Epithelial cell of esophagus (primary cell): Measurements from ENCODE around the gene MRPL30.
A peak's percentile ranks its signal among the peaks of the same experiment; 100 is the strongest.
"Not testable (repeated sequence)": the region's sequence is repeated elsewhere in the genome, so short reads cannot be mapped to it uniquely, and the experiment has no call there.

ENCODE experiments used
- DNase-seq: peaks from one replicate; pipeline ENCODE4 v3.0.0; 2010; ENCODE audit warnings: low read depth
- H3K4me3 ChIP-seq: 2 replicates; pipeline ENCODE4 v1.5.1; 2011; ENCODE audit warnings: mild to moderate bottlenecking, low read length, control low read depth
- CTCF ChIP-seq: IDR thresholded peaks from 2 replicates; pipeline ENCODE4 v1.5.1; 2011; ENCODE audit warnings: low read depth, mild to moderate bottlenecking, low read length, control low read depth, inconsistent platforms; ENCODE audit not compliant: insufficient read depth; ENCODE audit errors: missing control alignments

MRPL30 gene

DNA sequence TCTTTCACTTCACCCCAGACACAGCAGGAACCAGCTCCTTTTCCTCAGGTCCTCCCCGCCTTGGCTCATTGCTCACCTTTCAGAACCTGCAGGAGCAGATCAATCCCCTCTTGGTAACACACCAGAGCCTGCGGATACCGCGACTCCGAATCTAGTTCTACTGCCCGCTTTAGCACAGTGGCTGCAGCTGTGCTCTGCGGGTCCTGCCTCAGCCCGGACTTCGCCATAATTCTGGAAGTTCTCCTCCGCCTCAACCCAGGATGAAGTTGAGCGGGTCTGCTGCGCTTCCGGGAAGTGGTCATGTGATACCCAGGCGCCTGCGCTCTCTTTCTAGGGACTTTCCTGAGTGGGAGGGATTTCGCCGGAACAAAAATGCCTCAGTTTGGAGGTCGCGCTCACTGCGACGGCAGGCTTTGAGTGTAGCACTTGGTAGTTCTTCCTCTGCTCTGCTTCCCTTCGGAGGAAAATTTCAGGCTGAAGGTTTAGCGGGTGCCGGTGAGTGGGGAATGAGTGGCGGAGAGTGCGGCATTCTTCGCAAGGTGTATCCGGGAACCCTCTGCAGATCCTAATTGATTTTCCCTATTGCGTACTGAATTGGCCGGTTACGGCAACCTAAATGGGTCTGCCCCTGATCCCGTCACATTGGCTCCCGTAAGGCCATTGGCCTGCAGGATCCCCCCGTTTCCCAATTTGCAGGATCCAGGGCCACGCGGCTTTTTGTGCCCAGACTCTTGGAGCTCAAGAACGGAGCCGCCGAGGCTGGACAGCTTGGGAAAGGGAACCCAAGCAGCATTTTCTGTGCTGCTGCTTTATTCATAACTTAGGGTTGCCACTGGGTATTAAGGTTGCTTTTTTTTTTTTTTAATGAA, at the start of gene MRPL30, which contains the start of gene MITD1:
Gene MRPL30 (plus strand): TSS at position 430 of the 869 bp plus-strand sequence. CDS start 5,020 bp downstream, outside the sequence.
Gene MITD1 (minus strand): TSS at position 304 of the 869 bp plus-strand sequence. CDS start 77 bp downstream, at position 227.
- peak within 1 kb of the TSS; percentile 92 for H3K4me3 ChIP-seq
- TF ChIP-seq CTCF = no peak
- DNase-seq = peak; percentile 97

GRCh38 chr2:99135044-99135556, 45.9 kb upstream of the MRPL30 start:
- not testable (repeated sequence) for H3K4me3 ChIP-seq, DNase-seq

DNA sequence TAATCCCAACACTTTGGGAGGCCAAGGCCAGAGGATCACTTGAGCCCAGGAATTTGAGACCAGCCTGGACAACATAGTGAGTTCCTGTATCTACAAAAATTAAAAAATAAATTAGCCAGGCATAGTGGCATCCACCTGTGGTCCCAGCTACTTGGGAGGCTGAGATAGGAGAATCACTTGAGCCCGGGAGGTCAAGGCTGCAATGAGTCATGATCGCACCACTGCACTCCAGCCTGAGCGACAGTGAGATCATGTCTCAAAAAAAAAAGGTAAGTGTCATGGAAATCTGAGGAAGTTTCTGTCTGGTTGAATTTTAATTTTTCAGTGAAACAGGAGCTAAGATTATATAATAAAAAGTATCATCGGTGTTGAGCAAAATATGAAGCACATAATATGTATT, 42.0 kb upstream of the MRPL30 start:
- DNase-seq = no peak
- no peak for TF ChIP-seq CTCF
- H3K4me3 ChIP-seq = no peak overlapping the region

- no peak for TF ChIP-seq CTCF
- no peak for DNase-seq
- H3K4me3 ChIP-seq = peak overlapping the region; percentile 73
Observed at GRCh38 chr2:99140056-99140859, 40.7 kb upstream of the MRPL30 start.

DNA sequence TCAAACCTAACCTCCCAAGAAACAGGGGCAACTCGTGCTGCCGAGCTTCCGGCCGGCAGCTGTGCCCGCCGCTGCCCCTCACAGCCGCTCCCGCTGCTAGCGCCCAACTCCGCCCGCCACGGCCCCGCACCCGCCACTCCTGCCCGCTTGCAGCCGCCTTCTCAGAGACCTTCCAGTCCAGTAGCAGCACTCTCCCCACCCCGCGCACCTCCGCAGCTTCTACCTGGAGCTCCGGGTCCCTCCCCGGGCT, 40.2 kb upstream of the MRPL30 start:
- TF ChIP-seq CTCF = no peak
- DNase-seq = no peak
- peak overlapping the region; percentile 73 for H3K4me3 ChIP-seq

GRCh38 chr2:99141110-99142108, 39.6 kb upstream of the MRPL30 start, which contains the start of gene C2orf15:
Gene C2orf15 (plus strand): TSS chr2:99141707. CDS start chr2:99150559, 8,852 bp downstream.
- DNase-seq = peak; percentile 97
- no peak for TF ChIP-seq CTCF
- peak within 1 kb of the TSS; percentile 73 for H3K4me3 ChIP-seq
